ENCODE measurements around the gene VAMP2. TPM values are rescaled to one million over a fixed set of nuclear protein-coding genes. Genes with fewer than 3 reads are reported as not detected.

The VAMP2 gene
- total and polyA plus RNA-seq, 9 of the 15 experiments (the other 6 are each of a cell fraction or from before 2014, with no cell fraction given): 2.3 to 31.8 (median 6.0) TPM

DNA sequence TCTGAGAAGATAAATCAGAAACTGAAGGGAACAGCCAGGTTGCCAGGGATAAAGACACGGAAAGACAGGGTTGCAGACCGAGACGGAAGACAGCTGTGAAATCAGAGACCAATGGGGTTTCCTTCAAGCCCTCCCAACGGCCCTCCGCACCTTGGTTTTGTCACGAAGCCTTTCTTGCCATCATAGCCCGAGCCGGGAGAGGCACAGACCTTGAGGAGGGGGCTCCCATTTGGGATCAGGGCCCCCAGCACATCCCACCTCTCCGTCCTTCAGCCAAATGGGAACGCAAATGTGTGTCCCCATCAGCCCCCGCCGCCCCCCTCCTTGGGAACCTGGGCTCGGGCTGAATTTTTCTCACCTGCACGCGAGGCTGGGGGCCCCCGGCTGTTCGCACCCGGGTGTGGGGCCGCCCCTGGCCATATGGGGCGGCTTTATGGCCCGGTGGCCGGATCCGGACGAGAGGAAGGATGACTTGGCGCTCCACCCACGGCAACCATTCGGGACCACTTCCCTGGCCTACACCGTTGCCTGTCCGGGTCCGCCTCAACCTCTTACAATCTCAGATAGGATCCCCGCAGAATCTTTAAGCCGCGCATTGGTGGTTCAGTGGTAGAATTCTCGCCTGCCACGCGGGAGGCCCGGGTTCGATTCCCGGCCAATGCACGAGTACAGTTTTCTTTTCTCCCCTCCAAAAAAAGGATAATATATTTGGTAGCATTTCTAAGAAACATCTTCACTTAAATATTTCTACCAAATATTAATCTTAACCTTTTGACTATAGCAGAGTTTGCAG, 37.4 kb downstream of the VAMP2 start:
- WGBS (ENCODE audit: insufficient coverage, low coverage, missing lambda C conversion rate): 1% methylated on average over 14 of the region's 40 CpGs
- POLR2A ChIA-PET: interaction anchor here (1.1 kb wide), 1 partner anchor 10 kb away, joined by 4 read pairs; no protein-coding TSS in a partner anchor
- in situ Hi-C loops (cut with MboI) (no loop called here), intact Hi-C loops (cut with micrococcal nuclease) (loop anchor here (10.0 kb wide), 1 partner anchor 291 kb away; the partner anchor contains the start of gene KDM6B)
- H3K9me3 ChIP-seq (replicated peaks; ENCODE audit: control insufficient read depth, insufficient read depth, low read depth, low read length): no peaks in the 10 kb centered on the region
- 0 out of 5 replicates have a peak, but pooled peaks cover 0 to 9% of the 10 kb centered on the region in 2 experiments for H3K27me3 ChIP-seq (ENCODE audit: control insufficient read depth in 2 of 2, insufficient read depth in 2 of 2, low read length in 2 of 2)
- DNase-seq (ENCODE audit: extremely low read depth in 1 of 4, low spot score in 3 of 4) (peak; percentile 72 to 80 (median 76)), FAIRE-seq (peak; percentile 74), ATAC-seq (peak; percentile 33)
- CTCF ChIA-PET (ENCODE audit: low intra/inter-chr PET ratio): no interaction called here
- H2AFZ ChIP-seq (ENCODE audit: low read depth, low read length): peak overlapping the region; percentile 82; the same call in 1 of the 2 replicates
- H3K4me2 ChIP-seq (ENCODE audit: insufficient read depth, low read length): peak overlapping the region; percentile 87
- H3K79me2 ChIP-seq (ENCODE audit: control insufficient read depth, insufficient read depth, low read length): no peaks in the 10 kb centered on the region
- H3K9me1 ChIP-seq (ENCODE audit: control insufficient read depth, insufficient read depth, low read length): no peaks in the 10 kb centered on the region
- peaks cover 22 to 66% of the 10 kb centered on the region in 2 experiments for H3K4me1 ChIP-seq (replicated peaks in 1 of 2; ENCODE audit: control insufficient read depth in 2 of 2, insufficient read depth in 2 of 2, low read length in 2 of 2)
- H3K36me3 ChIP-seq (ENCODE audit: control insufficient read depth, insufficient read depth, low read length): no peaks in the 10 kb centered on the region
- H3K27ac ChIP-seq (ENCODE audit: extremely low read depth, low read depth, low read length): no peak overlapping the region
- BruUV-seq (replicated peaks): no TSS peak
- peak overlapping the region; percentile 73 for H3K4me3 ChIP-seq
- H3K9ac ChIP-seq (ENCODE audit: insufficient read depth in 1 of 2, low read depth in 2 of 2, low read length in 2 of 2): peak overlapping the region; percentile 44 to 80
- H4K20me1 ChIP-seq (replicated peaks; ENCODE audit: control insufficient read depth, insufficient read depth, low read length): no peaks in the 10 kb centered on the region; the same call in 1 of the 2 replicates
- TF ChIP-seq SRSF1 (IDR thresholded peaks at IDR 0.05; ENCODE audit: low read depth, low read length): no peak
- TF ChIP-seq, protein P1, sequence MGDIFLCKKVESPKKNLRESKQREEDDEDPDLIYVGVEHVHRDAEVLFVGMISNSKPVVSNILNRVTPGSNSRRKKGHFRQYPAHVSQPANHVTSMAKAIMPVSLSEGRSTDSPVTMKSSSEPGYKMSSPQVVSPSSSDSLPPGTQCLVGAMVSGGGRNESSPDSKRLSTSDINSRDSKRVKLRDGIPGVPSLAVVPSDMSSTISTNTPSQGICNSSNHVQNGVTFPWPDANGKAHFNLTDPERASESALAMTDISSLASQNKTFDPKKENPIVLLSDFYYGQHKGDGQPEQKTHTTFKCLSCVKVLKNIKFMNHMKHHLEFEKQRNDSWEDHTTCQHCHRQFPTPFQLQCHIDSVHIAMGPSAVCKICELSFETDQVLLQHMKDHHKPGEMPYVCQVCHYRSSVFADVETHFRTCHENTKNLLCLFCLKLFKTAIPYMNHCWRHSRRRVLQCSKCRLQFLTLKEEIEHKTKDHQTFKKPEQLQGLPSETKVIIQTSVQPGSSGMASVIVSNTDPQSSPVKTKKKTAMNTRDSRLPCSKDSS (IDR thresholded peaks at IDR 0.05; ENCODE audit: low read depth, partially characterized antibody): no peak
- no peak for TF ChIP-seq XRCC4 (IDR thresholded peaks at IDR 0.05; ENCODE audit: extremely low read depth, insufficient read depth, insufficient read length)
- TF ChIP-seq EP300 (IDR thresholded peaks at IDR 0.05; ENCODE audit: low read length): peak; percentile 51
- TF ChIP-seq CREBBP (IDR thresholded peaks at IDR 0.05; ENCODE audit: low read depth, low read length): no peak
- no peak for TF ChIP-seq MTA3 (IDR thresholded peaks at IDR 0.05; ENCODE audit: borderline replicate concordance)
- no peak for TF ChIP-seq ZC3H8 (IDR thresholded peaks at IDR 0.05)
- no peak for TF ChIP-seq SAFB2 (IDR thresholded peaks at IDR 0.05; ENCODE audit: borderline replicate concordance, low read depth, low read length, severe bottlenecking)
- TF ChIP-seq, protein P2, sequence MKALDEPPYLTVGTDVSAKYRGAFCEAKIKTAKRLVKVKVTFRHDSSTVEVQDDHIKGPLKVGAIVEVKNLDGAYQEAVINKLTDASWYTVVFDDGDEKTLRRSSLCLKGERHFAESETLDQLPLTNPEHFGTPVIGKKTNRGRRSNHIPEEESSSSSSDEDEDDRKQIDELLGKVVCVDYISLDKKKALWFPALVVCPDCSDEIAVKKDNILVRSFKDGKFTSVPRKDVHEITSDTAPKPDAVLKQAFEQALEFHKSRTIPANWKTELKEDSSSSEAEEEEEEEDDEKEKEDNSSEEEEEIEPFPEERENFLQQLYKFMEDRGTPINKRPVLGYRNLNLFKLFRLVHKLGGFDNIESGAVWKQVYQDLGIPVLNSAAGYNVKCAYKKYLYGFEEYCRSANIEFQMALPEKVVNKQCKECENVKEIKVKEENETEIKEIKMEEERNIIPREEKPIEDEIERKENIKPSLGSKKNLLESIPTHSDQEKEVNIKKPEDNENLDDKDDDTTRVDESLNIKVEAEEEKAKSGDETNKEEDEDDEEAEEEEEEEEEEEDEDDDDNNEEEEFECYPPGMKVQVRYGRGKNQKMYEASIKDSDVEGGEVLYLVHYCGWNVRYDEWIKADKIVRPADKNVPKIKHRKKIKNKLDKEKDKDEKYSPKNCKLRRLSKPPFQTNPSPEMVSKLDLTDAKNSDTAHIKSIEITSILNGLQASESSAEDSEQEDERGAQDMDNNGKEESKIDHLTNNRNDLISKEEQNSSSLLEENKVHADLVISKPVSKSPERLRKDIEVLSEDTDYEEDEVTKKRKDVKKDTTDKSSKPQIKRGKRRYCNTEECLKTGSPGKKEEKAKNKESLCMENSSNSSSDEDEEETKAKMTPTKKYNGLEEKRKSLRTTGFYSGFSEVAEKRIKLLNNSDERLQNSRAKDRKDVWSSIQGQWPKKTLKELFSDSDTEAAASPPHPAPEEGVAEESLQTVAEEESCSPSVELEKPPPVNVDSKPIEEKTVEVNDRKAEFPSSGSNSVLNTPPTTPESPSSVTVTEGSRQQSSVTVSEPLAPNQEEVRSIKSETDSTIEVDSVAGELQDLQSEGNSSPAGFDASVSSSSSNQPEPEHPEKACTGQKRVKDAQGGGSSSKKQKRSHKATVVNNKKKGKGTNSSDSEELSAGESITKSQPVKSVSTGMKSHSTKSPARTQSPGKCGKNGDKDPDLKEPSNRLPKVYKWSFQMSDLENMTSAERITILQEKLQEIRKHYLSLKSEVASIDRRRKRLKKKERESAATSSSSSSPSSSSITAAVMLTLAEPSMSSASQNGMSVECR (CRISPR knock-in tag; IDR thresholded peaks at IDR 0.05): no peak
- 0 out of 2 replicates have a peak, but pooled peaks have one; percentile 33 for TF ChIP-seq ELF2 (CRISPR knock-in tag; IDR thresholded peaks at IDR 0.05)
- TF ChIP-seq HSF4 (CRISPR knock-in tag; IDR thresholded peaks at IDR 0.05; ENCODE audit: borderline replicate concordance): no peak
- TF ChIP-seq NFIC (IDR thresholded peaks at IDR 0.05): peak; percentile 57
- TF ChIP-seq ZNF354B (CRISPR knock-in tag; IDR thresholded peaks at IDR 0.05): no peak
- no peak for TF ChIP-seq ZKSCAN3 (CRISPR knock-in tag; IDR thresholded peaks at IDR 0.05)
- TF ChIP-seq, protein P3, sequence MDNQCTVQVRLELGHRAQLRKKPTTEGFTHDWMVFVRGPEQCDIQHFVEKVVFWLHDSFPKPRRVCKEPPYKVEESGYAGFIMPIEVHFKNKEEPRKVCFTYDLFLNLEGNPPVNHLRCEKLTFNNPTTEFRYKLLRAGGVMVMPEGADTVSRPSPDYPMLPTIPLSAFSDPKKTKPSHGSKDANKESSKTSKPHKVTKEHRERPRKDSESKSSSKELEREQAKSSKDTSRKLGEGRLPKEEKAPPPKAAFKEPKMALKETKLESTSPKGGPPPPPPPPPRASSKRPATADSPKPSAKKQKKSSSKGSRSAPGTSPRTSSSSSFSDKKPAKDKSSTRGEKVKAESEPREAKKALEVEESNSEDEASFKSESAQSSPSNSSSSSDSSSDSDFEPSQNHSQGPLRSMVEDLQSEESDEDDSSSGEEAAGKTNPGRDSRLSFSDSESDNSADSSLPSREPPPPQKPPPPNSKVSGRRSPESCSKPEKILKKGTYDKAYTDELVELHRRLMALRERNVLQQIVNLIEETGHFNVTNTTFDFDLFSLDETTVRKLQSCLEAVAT (IDR thresholded peaks at IDR 0.05): no peak
